GM12878 (cell line): Measurements from ENCODE around the gene FADS1.

Experiments
- CTCF ChIP-seq, 3 experiments: IDR thresholded peaks in 2 of 3; conservative IDR thresholded peaks in 1 of 3; 2 replicates each; pipeline ENCODE4 v1.5.1; 2011; ENCODE audit warnings: low read depth in 3 of 3, low read length in 3 of 3, mild to moderate bottlenecking in 3 of 3, control low read depth in 2 of 3, moderate library complexity in 2 of 3, inconsistent platforms in 1 of 3, mixed read lengths in 1 of 3; ENCODE audit not compliant: control insufficient read depth in 2 of 3, insufficient read depth in 1 of 3; ENCODE audit errors: extremely low read depth in 1 of 3
- E2F4 ChIP-seq: IDR thresholded peaks from 2 replicates; pipeline ENCODE4 v1.6.1; 2012; ENCODE audit warnings: low read depth, low read length, improper control_type of control experiment
- EZH2 ChIP-seq: IDR thresholded peaks from 2 replicates; pipeline ENCODE4 v1.6.1; 2012; ENCODE audit warnings: low read depth, mild to moderate bottlenecking, control low read depth, inconsistent platforms, low read length, borderline replicate concordance; ENCODE audit not compliant: control insufficient read depth
- KDM1A ChIP-seq: fragments of 200-600 bp; sonication (generic); IDR thresholded peaks from 2 replicates; pipeline ENCODE4 v1.6.1; 2016; ENCODE audit warnings: borderline replicate concordance
- NRF1 ChIP-seq: conservative IDR thresholded peaks from 2 replicates; pipeline ENCODE4 v1.6.1; 2011; ENCODE audit warnings: mild to moderate bottlenecking, low read depth, low read length, improper control_type of control experiment
- POLR2A ChIP-seq: IDR thresholded peaks from 2 replicates; pipeline ENCODE4 v1.6.1; 2011; ENCODE audit warnings: low read depth, mild to moderate bottlenecking, low read length
- POLR2AphosphoS2 ChIP-seq: IDR thresholded peaks from 2 replicates; pipeline ENCODE4 v1.6.1; 2011; ENCODE audit warnings: low read depth, mild to moderate bottlenecking, low read length, improper control_type of control experiment, moderate library complexity
- POLR2AphosphoS5 ChIP-seq: IDR thresholded peaks from 2 replicates; pipeline ENCODE4 v1.6.1; 2011; ENCODE audit warnings: mild to moderate bottlenecking, low read length, inconsistent platforms
- SIN3A ChIP-seq: IDR thresholded peaks from 2 replicates; pipeline ENCODE4 v1.6.1; 2012; ENCODE audit warnings: low read depth, low read length, improper control_type of control experiment
- ZNF274 ChIP-seq: IDR thresholded peaks from one replicate; pipeline ENCODE4 v1.8.0; 2011; ENCODE audit not compliant: insufficient read length, insufficient read depth

GRCh38 chr11:61855939-61856680 lies 39.3 kb upstream of the FADS1 start:
- no peak for TF ChIP-seq CTCF (IDR thresholded peaks at IDR 0.05 in 2 of 3, conservative IDR thresholded peaks at IDR 0.05 in 1 of 3; ENCODE audit: control insufficient read depth in 2 of 3, extremely low read depth in 1 of 3, insufficient read depth in 1 of 3, low read depth in 3 of 3, low read length in 3 of 3)
- no peak for TF ChIP-seq ZNF274
- no peak for TF ChIP-seq SIN3A
- TF ChIP-seq POLR2A: peak; percentile 23; the same call in 1 of the 2 replicates
- no peak for TF ChIP-seq NRF1
- TF ChIP-seq POLR2AphosphoS2: no peak
- no peak for TF ChIP-seq EZH2
- TF ChIP-seq KDM1A: no peak
- no peak for TF ChIP-seq POLR2AphosphoS5
- no peak for TF ChIP-seq E2F4
